DMS 273 (cell line): Measurements from ENCODE around the gene CALD1.

Experiments used
- DNase-seq: peaks from one replicate; lab custom pipeline; 2025; ENCODE audit not compliant: unreplicated experiment; lab: John Stamatoyannopoulos, UW

CALD1 gene, protein sequence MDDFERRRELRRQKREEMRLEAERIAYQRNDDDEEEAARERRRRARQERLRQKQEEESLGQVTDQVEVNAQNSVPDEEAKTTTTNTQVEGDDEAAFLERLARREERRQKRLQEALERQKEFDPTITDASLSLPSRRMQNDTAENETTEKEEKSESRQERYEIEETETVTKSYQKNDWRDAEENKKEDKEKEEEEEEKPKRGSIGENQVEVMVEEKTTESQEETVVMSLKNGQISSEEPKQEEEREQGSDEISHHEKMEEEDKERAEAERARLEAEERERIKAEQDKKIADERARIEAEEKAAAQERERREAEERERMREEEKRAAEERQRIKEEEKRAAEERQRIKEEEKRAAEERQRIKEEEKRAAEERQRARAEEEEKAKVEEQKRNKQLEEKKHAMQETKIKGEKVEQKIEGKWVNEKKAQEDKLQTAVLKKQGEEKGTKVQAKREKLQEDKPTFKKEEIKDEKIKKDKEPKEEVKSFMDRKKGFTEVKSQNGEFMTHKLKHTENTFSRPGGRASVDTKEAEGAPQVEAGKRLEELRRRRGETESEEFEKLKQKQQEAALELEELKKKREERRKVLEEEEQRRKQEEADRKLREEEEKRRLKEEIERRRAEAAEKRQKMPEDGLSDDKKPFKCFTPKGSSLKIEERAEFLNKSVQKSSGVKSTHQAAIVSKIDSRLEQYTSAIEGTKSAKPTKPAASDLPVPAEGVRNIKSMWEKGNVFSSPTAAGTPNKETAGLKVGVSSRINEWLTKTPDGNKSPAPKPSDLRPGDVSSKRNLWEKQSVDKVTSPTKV

DNA sequence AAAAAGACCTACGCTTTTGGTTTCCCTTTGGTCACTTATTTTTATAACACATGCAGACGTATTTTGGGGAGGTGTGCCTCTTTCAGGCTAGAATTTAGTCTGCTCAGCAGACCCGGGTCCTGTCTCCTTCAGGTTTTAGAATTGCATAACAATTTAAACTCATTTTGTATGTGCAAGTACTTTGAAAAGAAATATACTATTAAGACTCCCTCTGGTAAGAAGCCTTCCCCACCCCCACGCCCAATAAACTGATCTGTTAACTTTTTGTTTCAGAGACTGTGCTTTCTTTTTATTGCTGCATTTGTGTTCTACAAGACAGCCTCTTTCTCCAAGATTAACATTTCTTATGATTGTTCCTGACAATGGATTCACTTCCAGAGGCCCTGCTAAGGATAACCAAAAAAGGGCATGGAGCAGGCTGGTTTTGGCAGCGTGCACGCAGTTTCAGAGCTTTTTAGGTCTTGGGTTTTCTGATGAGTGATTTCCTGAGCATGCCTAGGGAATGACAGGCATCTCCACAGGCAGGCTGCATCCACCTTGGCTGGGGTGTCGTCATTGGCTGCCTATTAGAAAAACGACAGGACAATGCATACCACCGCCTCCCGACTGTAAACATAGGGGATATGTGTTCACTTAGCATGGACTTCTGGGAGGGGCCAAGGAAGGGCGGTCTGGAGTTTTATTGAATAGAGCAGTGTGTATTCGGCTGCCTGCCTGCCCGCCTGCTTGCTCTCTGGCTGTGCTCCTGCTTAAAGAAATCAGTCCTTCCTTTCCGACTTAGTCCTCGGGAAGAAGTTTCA lies at the start of gene CALD1:
Gene CALD1, plus strand, starts transcription at position 694 of the 800 bp plus-strand sequence. CDS start 88,100 bp downstream, outside the sequence.
- no peak for DNase-seq

DNA sequence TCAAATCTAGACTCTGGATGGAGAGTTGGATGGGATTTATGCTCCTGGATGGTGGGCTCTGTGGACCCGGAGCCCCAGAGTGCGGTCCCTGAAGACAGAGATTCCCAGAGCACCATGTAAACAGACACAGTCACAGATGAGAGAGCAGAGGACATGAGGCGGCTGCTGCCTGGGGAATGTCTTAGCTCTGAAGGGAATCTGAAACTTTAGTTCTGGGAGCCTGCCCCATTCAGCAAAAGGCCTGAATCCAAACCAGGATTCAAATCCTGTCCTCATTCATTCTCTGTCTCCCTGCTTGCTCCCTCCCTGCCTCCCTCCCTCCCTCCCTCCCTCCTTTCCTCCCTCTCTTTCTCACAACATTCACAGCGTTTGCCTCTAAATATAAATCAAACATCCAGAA lies 49.5 kb upstream of the CALD1 start:
- DNase-seq, result no peak

DNA sequence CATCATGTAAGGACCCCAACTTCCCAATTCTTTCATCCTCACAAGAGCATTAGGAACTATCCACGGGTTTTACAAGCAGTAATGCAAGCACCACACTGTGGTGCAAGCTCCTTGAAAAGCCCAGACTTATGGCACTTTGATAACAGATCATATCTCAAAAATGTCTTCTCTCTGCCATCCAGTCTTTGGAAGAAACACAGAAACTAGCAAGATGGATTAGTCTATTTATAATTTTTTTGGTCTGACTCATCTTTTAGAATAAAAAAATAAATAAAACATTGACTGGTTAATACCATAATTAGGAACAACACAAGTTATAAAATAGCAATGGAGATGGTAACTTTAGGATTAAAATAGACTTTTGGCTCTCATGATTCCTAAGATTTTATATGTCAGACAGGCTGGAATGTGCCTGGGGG lies 49.0 kb upstream of the CALD1 start:
- no peak for DNase-seq

DNA sequence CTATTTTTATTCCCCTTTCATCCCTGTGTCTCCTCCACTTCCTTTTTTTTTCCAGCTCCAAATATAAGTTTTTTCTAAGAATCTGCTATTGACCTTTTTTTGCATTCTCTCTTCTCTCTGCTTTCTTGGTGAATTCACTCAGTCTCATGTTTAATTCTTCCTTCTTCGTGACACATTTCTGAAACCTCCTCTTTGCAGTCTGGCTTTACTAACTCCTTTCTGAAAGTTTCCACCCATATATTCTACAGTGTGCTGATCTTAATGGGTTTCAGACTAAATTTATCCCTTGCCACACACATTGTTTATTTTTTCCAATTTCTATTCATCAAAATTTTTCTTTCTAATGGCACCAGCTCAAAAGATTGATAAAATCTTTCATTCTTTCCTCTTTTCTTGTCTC lies 47.8 kb upstream of the CALD1 start:
- DNase-seq, result no peak

DNA sequence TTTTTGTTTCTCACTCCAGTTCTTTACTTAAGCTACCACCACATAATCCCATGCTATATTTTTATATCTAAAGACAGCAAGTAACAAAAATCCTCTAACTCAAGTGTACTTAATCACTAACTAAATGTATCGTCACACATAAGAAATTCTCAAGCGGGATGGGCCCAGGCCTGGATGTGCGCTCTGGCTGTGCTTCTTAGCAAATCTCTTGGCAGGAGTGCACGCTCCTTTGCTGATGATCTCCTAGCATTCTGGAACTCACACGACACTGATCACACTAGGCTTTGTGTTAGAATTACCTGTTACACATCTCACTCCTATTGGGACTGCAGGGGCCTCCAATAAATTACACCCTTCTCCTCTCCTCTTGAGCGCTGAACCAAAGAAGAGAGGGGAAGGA lies 46.7 kb upstream of the CALD1 start:
- no peak for DNase-seq

DNA sequence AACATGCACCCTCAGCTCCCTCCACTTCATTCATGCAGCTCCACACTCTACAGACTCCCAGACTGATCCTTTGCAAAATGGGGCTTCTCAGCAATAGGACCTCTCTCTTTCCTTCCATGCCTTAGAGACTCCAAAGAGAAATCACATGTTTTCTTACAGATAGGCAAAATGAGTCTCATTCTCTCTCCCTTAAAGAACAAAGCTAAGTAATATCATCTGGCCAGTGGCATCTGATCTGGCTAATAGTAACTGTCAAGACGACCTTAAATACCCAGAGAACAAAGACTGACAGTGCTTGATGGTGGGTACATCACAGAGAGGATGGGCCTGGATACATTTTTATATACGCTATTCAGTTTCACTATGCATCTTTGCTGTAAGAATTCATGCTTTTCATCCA lies 43.1 kb upstream of the CALD1 start:
- DNase-seq, result no peak

DNA sequence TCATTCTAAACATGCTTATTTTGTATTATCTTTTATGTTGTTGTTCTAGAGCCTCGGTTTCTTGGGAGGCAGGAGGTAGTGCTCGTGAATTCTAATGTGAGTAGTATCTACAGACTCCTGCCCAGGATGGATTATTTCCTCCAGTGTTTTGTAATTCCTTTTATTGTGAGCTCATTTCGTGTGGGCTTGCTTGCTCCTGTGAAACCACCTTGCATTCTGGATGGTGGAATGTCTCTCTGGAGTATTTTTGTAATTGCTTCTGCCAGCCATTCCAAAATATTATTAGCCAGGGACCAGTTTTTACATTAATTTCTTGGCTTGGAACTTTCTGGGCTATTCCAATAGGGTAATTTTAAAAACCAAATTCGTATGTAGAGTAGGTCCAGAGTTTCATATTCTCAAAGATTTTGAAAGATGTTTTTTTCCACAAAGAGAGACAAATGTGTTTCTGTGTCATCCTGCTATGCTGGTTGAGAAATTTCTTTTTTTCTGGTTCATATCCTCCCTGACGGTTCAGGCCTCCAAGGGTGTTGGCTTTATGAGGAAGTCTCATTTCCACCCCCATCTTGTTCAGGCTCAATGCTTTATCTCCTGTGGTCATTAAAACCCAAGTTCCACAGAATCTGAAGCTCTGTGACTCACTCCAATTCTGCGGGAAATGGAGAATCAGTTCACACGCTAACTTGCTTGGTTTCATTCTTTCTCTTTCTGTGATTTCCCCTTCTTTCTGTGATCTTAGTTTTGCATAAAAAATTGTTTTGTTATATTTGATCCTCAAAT lies 41.7 kb upstream of the CALD1 start:
- DNase-seq, result no peak

DNA sequence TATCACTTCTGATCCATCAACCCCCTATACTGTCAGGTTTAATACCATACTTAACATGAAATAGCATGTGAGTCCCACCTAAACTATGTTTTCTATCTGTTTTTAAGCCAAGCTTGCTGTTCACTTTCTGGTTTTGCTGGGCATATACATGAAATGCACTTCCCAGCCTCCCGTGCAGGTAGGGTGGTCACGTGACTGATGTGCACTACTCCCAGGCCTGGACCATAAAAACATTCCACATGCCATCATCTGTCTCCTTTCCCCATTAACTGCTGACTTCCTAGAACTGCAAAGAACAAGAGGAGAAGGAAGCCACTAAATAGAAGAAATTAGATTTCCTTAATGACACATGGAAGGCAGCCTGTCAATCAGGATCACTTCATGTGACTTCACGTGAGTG lies 40.1 kb upstream of the CALD1 start:
- DNase-seq, result no peak

DNA sequence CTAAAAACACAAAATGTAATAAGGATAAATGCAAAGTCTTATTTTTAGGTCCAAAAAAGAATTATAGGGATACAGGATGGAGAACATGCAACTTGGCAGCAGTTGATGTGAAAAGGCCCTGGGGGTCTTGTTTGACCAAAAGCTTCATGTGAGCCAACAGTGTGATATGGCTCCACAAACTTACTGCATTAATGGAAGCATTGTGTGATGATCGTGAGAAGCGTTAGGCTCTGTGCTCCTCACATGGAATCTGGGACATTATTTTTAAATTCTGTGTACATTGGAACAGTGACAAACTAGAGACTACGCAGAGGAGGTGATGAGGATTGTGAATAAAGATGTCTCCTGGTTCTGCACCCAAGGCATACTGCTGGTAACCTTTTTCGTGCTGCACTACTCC lies 39.1 kb upstream of the CALD1 start:
- no peak for DNase-seq

DNA sequence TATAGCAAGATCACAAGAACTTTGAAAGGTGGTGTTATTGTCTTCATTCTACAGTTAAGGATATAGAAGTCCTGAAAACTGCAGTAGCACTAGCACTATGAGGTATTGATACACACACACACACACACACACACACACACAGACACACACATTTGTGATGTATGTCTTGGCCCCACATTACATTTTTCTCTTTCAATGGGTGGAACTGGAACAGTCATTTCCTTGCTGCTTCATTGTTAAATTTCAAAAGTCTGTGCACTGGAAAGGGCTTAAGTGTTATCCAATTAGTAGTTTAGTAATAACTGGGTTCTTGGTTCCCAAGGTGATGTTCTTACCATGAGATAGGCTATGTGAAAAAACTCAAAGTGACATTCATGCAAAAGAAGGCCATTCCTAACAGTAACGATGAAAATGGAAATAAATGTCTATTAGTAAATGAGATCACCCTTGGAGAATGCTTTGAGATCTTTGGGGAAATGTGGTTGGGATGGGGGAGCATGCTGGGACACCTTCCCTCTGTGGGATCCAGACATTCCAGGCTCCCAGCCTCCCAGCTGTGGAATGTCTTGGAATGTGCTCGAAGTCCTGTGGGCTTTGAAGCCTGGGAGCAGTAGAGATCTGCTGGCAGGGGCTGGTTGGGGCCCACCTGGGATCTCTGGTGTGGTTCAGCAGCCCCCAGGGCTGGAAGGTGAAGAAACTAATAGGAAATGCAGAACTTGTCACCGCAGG lies 37.4 kb upstream of the CALD1 start:
- DNase-seq, result no peak

DNA sequence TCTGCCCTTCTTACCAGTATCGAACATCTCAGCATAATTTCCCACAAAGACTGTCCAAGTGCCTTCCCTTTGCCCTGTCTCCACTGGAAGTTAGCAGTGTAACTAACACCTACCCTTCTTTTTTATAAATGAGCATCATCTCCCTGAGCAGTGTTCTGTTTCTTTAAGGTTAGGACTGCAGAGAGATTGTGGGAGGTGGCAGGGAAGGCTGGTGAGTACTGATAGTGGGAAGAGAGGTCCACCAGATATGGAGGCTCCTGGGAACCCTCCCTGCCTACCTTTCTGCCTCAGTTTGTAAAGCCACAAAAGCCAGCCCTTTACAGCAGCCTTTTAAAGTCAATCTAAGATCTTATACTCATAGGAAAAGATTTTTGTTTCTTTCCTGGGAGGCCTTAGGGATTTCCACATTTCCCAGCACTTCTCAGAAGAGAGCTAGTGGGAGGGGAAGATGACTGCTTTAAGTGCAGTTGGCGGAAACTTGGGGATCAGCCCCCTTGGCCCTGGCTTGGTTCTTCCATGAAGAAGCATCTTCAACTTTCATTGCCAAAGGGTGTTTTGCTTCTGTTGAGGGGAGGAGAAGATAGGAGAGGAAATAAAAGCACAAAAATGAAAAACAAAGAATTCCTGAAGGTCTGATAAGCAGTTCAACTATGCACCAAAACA lies 36.6 kb upstream of the CALD1 start:
- DNase-seq, result no peak

DNA sequence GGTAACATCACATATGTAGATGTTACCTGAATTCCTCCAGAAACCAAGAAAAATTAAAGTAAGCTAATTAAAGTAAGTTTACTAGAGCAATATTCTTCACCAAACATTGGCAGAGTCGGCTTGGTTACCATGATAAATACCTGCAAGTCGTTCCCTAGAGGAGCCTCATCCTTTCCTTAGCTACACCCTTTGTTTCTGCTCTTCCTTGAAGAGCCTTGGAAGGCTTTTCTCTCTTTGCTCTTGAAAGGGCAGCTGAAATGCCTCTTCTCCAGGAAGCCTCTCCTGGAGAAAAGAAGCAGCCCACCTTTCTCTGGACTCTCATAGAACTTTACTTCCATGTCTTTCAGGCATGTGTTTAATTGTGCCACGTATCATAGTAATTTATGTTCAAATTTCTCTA lies 34.9 kb upstream of the CALD1 start:
- no peak for DNase-seq

DNA sequence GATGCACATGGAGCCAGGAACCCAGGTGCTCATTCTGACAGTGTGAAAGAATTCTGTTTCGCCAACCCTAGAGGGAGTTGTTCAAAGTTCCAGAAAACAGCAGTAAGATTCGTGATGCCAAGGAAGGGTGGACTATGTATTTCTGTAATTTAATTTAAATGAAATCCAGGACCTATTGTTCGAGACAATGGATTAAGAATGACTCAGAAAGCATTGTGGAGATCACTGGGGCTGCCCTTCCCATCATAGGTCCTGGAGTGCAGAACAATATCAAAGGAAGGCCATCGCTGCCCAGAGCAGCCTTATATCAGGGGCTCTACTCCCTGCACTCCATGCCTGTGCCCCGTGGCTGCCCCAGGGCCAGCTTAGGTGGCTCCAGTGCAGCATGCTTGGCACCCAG lies 32.1 kb upstream of the CALD1 start:
- no peak for DNase-seq

DNA sequence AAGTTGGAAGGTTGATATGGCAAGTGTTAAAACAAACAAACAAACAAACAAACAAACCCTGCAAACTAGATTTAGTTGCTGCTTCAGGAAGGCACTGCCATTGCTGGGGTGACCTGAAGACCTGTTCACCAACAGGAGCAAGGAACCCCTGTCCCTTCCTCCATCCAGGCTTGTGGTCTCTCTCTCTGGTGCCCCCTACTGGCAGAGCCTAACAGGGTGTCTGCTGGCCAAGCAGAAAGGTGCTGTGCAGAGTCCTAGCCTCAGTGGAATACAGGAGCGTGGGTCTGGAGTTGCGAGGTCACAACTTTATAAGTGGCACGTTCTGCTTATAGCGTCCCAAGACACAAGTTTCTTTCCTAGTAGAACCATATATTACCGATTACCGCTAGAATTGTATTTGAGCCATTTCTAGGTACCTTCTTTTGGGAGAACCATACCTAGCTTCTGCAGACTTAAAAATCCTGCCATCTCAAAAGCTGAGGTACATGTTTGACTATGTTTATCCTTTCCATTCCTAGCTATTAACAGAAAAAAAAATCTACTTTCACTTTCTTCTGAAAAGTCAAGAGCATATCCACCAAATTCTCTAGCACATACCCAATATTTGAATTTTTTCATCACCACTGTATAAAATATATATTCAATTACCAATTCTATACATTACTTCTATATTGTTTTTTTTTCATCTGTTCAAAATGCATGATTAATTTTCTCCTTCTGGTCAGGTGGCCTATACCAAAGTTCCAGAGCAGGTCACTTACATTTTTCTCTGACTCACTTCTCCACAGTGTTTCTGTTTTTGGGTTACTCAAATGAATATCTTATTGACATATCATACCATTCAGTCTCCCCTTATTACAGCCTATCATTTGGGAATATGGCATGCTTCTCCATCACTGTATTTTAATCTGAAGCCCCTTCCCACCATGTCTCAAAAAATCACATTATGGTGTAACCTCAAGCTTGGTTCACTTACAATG lies 29.1 kb upstream of the CALD1 start:
- peak; percentile 79 for DNase-seq

DNA sequence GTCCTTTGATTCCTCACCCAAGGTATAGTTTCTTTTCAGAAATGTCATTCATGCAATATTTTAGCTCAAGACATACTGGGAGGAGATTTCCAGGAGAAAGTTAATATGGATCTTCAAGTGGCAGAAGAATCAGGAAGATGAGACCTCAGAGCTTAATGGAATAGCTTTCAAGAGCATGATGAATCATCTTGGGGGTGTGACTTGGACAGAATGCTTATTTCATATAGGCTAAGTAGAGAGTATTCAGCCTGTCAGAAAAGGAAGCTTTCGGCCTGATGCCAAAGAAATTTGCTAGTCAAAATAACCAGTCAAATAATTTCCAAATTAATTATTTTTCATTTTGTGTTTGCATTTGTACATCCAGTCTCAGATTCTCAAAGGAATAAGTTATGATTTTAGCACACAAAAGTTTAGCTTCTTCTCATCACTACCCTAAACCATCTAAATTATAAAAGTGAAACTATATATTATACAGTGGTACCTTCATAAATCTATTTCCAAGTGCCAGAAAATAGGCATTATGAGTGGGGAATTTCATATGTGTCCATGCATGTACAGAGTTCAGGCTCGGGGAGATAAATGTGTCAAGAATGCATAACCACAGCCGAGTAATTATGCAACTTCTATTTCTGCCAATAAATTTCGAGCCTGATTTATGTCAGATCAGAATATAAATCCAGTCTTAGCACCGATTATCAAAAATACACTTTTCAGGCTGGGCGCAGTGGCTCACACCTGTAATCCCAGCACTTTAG lies 27.3 kb upstream of the CALD1 start:
- DNase-seq, result no peak

DNA sequence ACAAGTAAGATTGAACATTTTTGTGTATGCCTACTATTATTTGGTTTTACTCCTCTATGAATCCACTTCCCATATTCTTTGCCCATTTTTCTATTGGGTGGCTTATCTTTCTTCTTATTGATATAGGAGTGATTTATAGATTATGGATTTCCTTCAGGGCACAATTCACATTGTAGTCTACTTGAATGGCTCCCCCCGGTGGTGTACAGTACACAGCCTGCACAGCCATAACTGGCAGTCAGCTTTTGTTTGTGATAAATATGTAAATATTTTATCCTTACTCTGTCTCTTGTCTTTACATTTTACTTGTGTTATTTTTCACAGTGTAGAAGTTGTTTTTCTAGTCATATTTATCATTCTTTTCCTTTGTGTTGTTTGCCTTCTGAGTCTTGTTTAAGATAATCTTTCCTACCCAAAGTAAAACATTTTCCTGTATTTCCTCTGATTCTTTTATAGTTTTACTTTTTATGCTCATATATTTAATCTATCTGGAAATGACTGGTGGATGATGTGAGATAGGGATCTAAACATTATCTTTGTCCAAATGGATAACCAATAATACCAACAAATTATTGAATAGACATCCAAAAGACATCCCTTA lies 23.9 kb upstream of the CALD1 start:
- peak; percentile 60 for DNase-seq

DNA sequence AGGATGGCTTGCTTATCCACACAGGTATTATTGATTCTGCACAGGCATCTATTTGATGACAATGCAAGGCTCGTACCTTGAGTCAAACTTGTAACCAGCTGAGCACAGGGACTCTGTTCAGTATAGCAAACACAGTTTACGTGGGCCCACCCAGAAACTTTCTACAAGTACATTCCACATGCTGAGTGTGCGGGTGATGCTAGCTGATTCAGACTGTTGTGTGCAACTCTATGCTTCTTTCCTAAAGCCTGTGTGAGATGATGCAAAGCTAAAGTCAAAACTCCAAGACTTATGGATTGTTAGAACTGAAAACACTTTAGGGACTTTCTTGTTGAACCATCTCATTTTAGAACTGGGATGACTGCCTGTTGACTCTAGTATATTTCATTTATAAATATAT lies 21.5 kb upstream of the CALD1 start:
- DNase-seq, result no peak
